K562 (cell line): Measurements from ENCODE around the gene PARD6B. TPM values are rescaled to one million over a fixed set of nuclear protein-coding genes. Genes with fewer than 3 reads are reported as not detected.

Experiments used
- CEBPG ChIP-seq, 3 experiments: fragments of 200-800 bp in 1 of 3; sonication (Bioruptor generic) in 1 of 3; sonication (generic) in 1 of 3; formaldehyde crosslinking in 1 of 3; IDR thresholded peaks in 2 of 3; conservative IDR thresholded peaks in 1 of 3; 2 replicates each; pipeline versions ENCODE4 v1.6.1 to v1.8.0; 2016 to 2022; ENCODE audit warnings: missing compliant biosample characterization in 2 of 3, missing genetic modification characterization in 2 of 3, mild to moderate bottlenecking in 1 of 3, missing genetic modification reagents in 1 of 3
- MAFK ChIP-seq: IDR thresholded peaks from 2 replicates; pipeline ENCODE4 v1.6.1; 2011; ENCODE audit warnings: low read length, improper control_type of control experiment
- MAZ ChIP-seq, 2 experiments: fragments of 450-650 bp in 1 of 2; sonication (generic) in 1 of 2; formaldehyde crosslinking; IDR thresholded peaks in 1 of 2; conservative IDR thresholded peaks in 1 of 2; 2 replicates each; pipeline versions ENCODE4 v1.4.0 to v1.5.0; 2020; ENCODE audit warnings: mild to moderate bottlenecking in 1 of 2, missing genetic modification reagents in 1 of 2
- NFIX ChIP-seq: fragments of 250-450 bp; sonication (Bioruptor Pico); IDR thresholded peaks from 2 replicates; pipeline ENCODE4 v1.4.0; 2020; ENCODE audit warnings: low read depth, mild to moderate bottlenecking, moderate library complexity
- PHF21A ChIP-seq: fragments of 450-650 bp; IDR thresholded peaks from 2 replicates; pipeline ENCODE4 v1.6.1; 2017; ENCODE audit warnings: low read depth, borderline replicate concordance
- POLR2A ChIP-seq: fragments of 450-650 bp; conservative IDR thresholded peaks from 2 replicates; pipeline ENCODE4 v1.6.1; 2016
- SP2 ChIP-seq: IDR thresholded peaks from 2 replicates; pipeline ENCODE4 v1.6.1; 2011; ENCODE audit warnings: mild to moderate bottlenecking, low read depth, low read length, moderate library complexity; ENCODE audit not compliant: poor library complexity, severe bottlenecking; ENCODE audit errors: extremely low read depth
- TCF7L2 ChIP-seq: fragments of 150-350 bp; IDR thresholded peaks from 2 replicates; pipeline ENCODE4 v1.6.1; 2016; ENCODE audit warnings: low read depth, mild to moderate bottlenecking, low read length, moderate library complexity
- XRCC3 ChIP-seq: fragments of 450-650 bp; IDR thresholded peaks from 2 replicates; pipeline ENCODE4 v1.6.1; 2017; ENCODE audit warnings: mild to moderate bottlenecking, moderate library complexity
- ZFP36 ChIP-seq: fragments of 150-350 bp; IDR thresholded peaks from 2 replicates; pipeline ENCODE4 v1.6.1; 2018; ENCODE audit warnings: low read length, low read depth; ENCODE audit not compliant: partially characterized antibody
- ZNF717 ChIP-seq: fragments of 250-450 bp; sonication (Bioruptor Pico); IDR thresholded peaks from 2 replicates; pipeline ENCODE4 v1.5.0; 2021
- polyA plus RNA-seq, 8 experiments: library from polyadenylated mRNA; depleted of rRNA in 4 of 8; stranded (reverse) in 5 of 8; unstranded in 3 of 8; fragments of >200 nt; fragmentation: Nextera tagmentation in 2 of 8; fragmentation: Illumina TruSeq in 1 of 8; extraction: Ambion mirVana in 2 of 8; extraction: Trizol in 1 of 8; gene quantifications; 2 replicates each; pipeline versions ENCODE4 v1.2.1 to v1.2.3, GENCODE V29; 2011 to 2014; ENCODE audit warnings: inconsistent platforms in 1 of 8, missing spikeins in 1 of 8
- total RNA-seq, 7 experiments: library from RNA; depleted of rRNA in 6 of 7; stranded (reverse); fragments of >200 nt in 6 of 7; fragmentation: Illumina TruSeq in 2 of 7; extraction: Trizol in 2 of 7; gene quantifications; 2 replicates each; pipeline versions ENCODE4 v1.2.1 to v1.2.3, GENCODE V29; 2011 to 2021; ENCODE audit warnings: low replicate concordance in 1 of 7
- TF ChIP-seq, protein P1 (sequence below): sonication (generic); formaldehyde crosslinking; IDR thresholded peaks from 2 replicates; pipeline ENCODE4 v1.8.1; 2023; ENCODE audit warnings: mild to moderate bottlenecking, missing genetic modification reagents
- TF ChIP-seq, protein P2 (sequence below): fragments of 450-650 bp; formaldehyde crosslinking; IDR thresholded peaks from 2 replicates; pipeline ENCODE4 v1.4.0; 2020; ENCODE audit warnings: mild to moderate bottlenecking, moderate library complexity
- TF ChIP-seq, protein P3 (sequence below): fragments of 250-450 bp; sonication (Bioruptor Pico); IDR thresholded peaks from 2 replicates; pipeline ENCODE4 v1.5.1; 2021; ENCODE audit warnings: mild to moderate bottlenecking
- TF ChIP-seq, protein P4 (sequence below): fragments of 200-800 bp; sonication (Bioruptor generic); IDR thresholded peaks from 2 replicates; pipeline ENCODE4 v1.6.1; 2017; ENCODE audit warnings: missing genetic modification characterization, missing compliant biosample characterization
- TF ChIP-seq, protein P5 (sequence below): fragments of 250-450 bp; sonication (Bioruptor Pico); IDR thresholded peaks from 2 replicates; pipeline ENCODE4 v1.5.0; 2022; ENCODE audit warnings: mild to moderate bottlenecking

PARD6B gene
- total and polyA plus RNA-seq, 9 of the 15 experiments (the other 6 are each of a cell fraction or from before 2014, with no cell fraction given): 1.7 to 12.3 (median 5.5) TPM

DNA sequence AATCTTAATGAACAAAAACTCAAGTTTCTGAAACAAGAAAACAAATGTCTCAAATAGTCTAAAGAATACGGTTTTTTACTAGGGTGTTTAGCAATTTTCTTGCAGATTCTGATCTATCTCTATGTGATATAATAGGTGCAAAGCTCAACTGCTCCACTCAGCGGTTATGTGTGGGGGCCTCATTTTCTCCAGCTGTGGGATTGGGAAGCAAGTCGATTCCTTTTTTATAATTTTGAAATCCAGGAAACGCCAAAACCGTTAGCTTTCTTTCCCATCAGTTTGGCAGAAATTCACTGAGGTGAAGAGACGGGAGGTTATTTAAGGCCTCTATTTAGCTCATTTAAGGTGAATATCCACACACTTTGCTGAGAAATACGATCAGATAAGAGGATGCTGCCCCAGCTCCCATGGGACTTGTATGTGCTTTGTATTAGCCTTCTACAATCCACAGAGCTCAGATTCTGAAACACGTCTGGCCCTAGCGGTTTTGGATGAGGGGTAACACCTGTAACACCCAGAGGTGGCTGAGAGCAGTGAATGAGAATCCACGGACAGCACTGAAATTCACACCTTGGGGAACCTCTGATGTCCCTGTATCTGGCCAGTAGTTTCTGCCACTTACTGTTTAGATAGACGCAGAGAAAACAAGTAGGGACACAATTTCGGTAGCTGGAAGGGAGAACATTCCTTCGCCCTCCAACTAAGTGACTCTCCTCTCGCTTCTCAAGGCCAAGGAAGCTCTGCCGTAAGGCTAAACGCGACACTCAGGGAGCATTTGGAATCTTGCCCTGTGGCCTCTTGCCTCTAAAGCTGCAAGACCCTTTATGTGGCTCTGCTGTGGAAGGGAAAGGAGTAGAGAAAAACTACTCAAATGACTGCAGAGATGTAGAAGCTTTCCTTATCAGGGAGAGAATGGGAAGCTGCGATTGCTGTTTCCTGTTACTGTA lies 56.9 kb downstream of the PARD6B start (continued):
- peak in 1 of 2 experiments; percentile 30; a peak in 1 of 4 replicates for TF ChIP-seq MAZ (CRISPR knock-in tag; conservative IDR thresholded peaks at IDR 0.05 in 1 of 2, IDR thresholded peaks at IDR 0.05 in 1 of 2)
- no peak for TF ChIP-seq TCF7L2
- TF ChIP-seq, protein P1, sequence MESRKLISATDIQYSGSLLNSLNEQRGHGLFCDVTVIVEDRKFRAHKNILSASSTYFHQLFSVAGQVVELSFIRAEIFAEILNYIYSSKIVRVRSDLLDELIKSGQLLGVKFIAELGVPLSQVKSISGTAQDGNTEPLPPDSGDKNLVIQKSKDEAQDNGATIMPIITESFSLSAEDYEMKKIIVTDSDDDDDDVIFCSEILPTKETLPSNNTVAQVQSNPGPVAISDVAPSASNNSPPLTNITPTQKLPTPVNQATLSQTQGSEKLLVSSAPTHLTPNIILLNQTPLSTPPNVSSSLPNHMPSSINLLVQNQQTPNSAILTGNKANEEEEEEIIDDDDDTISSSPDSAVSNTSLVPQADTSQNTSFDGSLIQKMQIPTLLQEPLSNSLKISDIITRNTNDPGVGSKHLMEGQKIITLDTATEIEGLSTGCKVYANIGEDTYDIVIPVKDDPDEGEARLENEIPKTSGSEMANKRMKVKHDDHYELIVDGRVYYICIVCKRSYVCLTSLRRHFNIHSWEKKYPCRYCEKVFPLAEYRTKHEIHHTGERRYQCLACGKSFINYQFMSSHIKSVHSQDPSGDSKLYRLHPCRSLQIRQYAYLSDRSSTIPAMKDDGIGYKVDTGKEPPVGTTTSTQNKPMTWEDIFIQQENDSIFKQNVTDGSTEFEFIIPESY (CRISPR knock-in tag): no peak
- TF ChIP-seq NFIX (CRISPR knock-in tag): no peak
- TF ChIP-seq POLR2A: no peak
- TF ChIP-seq, protein P2, sequence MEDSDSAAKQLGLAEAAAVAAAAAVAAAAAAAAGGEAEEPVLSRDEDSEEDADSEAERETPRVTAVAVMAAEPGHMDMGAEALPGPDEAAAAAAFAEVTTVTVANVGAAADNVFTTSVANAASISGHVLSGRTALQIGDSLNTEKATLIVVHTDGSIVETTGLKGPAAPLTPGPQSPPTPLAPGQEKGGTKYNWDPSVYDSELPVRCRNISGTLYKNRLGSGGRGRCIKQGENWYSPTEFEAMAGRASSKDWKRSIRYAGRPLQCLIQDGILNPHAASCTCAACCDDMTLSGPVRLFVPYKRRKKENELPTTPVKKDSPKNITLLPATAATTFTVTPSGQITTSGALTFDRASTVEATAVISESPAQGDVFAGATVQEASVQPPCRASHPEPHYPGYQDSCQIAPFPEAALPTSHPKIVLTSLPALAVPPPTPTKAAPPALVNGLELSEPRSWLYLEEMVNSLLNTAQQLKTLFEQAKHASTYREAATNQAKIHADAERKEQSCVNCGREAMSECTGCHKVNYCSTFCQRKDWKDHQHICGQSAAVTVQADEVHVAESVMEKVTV (CRISPR knock-in tag): peak; percentile 84
- no peak for TF ChIP-seq CEBPG (CRISPR knock-in tag; IDR thresholded peaks at IDR 0.05)
- peak; percentile 65 to 69 for TF ChIP-seq CEBPG (tag; conservative IDR thresholded peaks at IDR 0.05 in 1 of 2, IDR thresholded peaks at IDR 0.05 in 1 of 2)
- TF ChIP-seq ZNF717 (CRISPR knock-in tag): no peak
- TF ChIP-seq, protein P3, sequence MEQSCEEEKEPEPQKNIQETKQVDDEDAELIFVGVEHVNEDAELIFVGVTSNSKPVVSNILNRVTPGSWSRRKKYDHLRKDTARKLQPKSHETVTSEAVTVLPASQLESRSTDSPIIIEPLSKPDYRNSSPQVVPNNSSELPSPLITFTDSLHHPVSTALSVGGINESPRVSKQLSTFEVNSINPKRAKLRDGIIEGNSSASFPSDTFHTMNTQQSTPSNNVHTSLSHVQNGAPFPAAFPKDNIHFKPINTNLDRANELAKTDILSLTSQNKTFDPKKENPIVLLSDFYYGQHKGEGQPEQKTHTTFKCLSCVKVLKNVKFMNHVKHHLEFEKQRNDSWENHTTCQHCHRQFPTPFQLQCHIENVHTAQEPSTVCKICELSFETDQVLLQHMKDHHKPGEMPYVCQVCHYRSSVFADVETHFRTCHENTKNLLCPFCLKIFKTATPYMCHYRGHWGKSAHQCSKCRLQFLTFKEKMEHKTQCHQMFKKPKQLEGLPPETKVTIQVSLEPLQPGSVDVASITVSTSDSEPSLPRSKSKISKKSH (CRISPR knock-in tag): no peak
- TF ChIP-seq, protein P4, sequence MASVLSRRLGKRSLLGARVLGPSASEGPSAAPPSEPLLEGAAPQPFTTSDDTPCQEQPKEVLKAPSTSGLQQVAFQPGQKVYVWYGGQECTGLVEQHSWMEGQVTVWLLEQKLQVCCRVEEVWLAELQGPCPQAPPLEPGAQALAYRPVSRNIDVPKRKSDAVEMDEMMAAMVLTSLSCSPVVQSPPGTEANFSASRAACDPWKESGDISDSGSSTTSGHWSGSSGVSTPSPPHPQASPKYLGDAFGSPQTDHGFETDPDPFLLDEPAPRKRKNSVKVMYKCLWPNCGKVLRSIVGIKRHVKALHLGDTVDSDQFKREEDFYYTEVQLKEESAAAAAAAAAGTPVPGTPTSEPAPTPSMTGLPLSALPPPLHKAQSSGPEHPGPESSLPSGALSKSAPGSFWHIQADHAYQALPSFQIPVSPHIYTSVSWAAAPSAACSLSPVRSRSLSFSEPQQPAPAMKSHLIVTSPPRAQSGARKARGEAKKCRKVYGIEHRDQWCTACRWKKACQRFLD: no peak
- TF ChIP-seq, protein P5, sequence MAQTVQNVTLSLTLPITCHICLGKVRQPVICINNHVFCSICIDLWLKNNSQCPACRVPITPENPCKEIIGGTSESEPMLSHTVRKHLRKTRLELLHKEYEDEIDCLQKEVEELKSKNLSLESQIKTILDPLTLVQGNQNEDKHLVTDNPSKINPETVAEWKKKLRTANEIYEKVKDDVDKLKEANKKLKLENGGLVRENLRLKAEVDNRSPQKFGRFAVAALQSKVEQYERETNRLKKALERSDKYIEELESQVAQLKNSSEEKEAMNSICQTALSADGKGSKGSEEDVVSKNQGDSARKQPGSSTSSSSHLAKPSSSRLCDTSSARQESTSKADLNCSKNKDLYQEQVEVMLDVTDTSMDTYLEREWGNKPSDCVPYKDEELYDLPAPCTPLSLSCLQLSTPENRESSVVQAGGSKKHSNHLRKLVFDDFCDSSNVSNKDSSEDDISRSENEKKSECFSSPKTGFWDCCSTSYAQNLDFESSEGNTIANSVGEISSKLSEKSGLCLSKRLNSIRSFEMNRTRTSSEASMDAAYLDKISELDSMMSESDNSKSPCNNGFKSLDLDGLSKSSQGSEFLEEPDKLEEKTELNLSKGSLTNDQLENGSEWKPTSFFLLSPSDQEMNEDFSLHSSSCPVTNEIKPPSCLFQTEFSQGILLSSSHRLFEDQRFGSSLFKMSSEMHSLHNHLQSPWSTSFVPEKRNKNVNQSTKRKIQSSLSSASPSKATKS (CRISPR knock-in tag): no peak
- no peak for TF ChIP-seq ZFP36
- TF ChIP-seq PHF21A: no peak
- TF ChIP-seq MAFK: peak; percentile 37; the same call in 1 of the 2 replicates
- no peak for TF ChIP-seq XRCC3
- no peak for TF ChIP-seq SP2
